ENCODE data around the gene PAQR5.
"Not testable (repeated sequence)": the region's sequence is repeated elsewhere in the genome, so short reads cannot be mapped to it uniquely, and the experiment has no call there.

Gene PAQR5

DNA sequence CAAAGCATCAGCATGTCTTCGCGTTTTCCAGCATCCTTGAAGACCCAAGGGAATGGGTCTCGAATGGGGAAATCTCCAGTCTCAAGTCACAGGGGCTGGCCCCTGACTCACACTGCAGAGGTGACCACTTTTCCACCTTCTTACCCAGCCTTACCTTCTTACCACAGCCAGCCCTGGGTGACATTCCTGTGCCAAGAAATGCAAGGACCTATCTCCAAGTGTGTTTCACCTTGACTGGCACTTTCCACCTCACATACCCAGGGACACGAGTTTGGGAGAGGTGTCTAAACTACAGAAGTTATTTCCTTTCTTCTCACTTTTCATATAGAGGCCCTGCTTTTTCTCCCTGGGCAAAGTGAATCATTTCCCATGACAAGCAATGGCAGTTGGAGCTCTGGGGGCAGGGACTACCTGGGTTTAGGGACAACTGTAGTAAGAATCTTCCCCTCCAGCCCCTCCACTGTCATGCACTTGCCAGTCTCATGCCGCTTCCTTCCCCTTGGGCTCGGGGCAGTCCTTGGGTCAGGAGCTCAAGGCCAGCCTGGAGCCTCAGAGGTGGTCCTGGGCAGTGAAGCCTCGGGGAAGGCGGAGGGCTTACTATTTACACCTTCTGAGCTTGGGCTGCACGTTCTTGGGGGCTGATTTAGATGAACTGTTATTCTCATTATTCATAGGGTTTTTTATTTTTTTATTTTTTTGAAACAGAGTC lies 16.8 kb downstream of the PAQR5 start:
- no peak for DNase-seq

DNA sequence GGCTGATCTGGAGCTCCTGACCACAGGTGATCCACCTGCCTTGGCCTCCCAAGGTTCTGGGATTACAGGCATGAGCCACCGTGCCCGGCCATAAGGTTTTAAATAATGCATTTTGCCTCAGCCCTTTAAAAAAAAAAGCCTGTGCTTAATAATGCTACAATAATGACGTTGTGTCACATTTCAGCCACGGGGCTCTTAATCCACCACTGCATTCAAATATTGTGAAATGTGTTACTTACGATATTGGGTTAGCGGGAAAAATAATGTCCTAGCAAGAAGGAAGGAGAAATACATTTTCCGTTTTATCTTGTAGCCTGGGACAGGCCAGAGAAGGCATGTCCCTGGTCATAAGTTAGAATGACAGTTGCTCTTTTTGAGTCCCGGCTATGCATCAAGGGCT lies 17.6 kb downstream of the PAQR5 start:
- no peak for DNase-seq

DNA sequence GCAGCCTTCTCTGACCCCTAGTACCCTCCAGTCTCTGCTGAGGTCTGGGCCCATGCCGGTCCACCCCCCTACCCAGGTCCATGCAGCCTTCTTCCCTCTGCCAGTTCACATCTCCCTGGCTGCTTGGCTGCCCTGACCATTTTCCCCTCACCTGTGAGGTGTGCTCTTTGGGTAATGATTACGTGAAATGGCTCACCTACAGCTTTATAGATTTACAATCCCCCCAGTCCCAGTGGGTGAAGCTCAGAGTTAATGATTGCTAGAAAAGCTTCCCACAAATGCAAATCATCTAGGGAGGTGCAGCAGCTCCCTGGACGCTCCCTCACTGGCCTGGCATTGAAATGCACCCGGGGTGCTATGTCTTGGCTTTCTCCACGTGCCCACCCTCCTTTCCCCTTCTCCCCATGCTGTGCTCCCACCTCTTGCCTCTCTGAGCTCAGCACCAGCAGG lies 18.7 kb downstream of the PAQR5 start:
- DNase-seq, result no peak

DNA sequence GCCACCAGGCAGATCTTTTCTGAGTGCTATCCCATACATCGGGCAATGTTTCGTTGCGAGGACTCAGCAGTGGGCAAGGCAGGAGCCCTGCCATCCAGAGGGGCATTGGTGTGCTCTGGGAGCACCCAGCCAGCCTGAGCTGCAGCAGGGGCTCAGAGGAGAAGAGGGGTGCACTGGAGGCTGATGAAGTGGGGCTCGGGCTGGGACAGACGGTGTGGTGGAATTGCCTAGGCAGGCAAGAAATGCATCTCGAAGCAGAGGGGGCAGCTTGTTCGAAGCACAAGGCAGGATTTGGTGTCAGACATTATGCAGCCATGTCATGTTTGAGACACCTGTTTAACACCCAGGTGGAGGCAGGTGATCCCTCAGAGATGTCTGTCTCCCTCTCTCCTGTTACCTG lies 19.3 kb downstream of the PAQR5 start:
- DNase-seq, result no peak

DNA sequence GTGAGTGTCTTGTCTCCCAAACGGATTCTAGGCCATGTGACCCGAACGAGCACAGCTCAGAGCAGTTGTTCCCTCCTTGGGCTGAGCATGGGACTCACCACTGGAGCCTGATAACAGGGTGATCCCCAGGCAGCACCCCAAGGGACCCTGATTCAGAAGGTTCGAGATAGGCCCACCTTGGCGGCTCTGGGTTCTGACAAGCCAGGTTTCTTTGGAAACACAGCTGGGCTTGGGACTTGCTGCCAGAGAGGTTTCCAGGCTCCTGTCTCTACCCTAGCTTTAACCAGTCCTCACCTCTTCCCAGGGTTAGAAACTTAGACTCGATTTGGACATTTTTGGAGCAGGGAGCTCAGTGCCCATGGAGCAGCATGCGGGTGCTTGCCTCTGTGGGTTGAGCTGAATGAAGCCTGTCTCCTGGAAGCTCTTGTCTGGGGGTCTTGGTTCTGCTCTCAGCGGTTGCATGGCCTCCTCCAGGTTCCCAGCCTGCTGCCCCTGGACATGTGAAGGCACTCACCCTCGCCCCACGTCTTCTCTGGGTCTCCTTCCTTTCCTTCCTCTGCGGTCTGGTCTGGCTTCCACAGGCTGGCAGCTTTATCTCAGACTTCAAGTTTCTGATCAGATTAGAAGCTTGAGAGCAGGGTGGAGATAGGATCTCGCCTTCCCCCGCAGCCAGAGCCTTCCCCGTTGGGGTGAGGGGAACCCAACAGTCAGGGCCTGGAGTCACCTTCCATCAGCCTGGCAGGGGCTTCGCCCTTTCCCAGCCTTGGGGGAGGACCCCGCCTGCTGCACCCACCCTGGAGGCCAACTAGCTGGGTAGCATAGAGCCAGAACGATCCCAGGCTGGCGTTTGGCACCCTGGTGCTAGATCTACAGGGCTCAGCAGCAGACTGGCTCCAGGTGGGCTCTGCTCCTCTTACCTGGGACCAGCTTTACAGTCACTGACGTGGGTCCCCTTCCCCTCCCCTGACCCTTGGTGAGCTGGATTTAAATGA lies 21.0 kb downstream of the PAQR5 start:
- no peak for DNase-seq

DNA sequence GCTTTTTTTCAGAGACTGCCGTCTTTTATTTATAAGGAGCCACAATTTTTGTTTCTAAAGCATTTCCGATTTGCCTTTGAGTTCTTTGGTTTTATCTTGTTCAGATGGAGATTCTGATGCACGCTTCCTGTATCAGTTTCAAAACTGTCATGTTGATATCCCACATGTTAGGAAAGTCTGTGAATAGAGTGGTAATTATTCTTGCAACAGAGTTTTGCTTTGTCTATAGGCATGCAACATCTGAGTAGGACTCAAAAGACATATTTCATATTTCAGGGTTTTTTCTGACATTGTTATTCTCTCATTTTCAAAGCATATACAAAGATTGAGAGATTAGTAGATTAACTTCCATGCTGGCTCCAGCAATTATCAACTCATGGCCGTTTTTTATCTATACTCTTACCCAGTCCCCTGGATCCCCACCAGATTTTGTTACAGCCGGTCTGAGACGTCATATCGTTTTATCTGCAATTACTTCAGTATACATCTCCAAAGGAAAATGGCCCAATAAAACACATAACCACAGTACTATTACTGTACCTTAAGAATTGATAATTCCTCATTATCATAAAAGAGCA lies 22.4 kb downstream of the PAQR5 start:
- DNase-seq, result no peak

DNA sequence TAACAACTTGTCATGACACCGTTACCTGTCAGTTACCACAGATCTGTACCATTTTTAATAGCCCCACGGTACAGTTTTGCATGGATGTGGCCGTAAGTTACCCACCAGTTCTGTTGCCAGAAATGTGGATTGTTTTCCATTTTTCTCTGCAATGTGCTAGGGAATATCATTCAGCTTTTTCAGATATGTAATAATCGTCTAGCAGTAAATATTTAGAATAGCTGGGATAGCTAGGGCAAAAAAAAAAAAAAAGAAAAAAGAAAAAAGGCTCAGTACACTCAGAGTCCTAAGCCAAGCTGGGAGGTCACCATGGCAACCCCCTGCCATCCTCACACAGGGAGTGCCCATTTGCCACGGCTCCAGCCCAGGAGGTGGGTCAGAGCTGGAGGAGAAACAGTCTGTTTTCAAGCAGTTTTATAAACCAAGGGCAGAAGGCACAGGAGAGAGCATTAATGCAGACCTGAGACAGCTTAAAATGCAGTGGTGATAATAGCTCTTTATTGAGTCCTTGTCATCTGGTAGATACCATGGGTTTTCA lies 25.2 kb downstream of the PAQR5 start:
- peak in 11 of 51 donors; percentile 2 to 51 (median 21) for DNase-seq

DNA sequence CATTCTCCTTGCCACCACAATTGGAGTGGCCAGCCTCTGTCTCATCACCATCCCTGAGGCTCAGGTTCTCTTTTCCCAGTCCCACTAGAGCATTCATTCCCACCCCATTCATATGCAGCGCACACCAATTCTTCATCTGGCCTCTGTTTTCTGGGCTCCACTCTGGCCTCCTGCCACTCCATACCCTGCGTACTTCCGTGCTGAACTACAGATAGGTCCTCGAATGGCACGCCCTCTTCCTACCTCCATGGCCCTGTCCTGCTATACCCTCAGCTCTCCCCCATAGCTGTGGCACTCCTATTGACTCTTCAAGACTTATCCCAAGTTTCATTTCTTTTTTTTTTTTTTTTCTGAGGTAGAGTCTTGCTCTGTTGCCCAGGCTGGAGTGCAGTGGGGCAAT lies 25.9 kb downstream of the PAQR5 start:
- DNase-seq, result no peak

DNA sequence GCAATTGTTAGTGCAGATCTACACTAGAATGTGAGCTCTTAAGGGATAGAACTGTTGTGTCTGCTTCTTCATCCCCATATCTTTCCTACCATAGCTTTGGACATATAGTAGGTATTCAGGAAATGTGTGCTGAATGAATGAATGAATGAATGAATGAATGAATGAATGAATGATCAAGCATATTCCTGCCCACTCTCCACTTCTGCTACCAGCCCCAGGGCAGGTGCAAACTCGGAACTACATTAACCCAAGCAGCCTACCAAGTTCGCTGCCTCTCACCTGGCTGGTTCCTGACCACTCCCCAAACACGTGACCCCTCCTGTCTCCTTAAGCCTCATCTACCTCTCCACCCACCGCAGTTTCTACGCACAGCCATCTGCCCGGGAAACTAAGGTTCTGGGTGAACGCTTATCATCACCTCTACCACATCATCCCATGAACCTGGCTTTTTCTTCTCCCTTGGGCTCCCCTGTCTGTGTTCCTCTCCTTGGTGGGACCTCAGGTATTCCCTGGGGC lies 26.8 kb downstream of the PAQR5 start:
- no peak for DNase-seq

DNA sequence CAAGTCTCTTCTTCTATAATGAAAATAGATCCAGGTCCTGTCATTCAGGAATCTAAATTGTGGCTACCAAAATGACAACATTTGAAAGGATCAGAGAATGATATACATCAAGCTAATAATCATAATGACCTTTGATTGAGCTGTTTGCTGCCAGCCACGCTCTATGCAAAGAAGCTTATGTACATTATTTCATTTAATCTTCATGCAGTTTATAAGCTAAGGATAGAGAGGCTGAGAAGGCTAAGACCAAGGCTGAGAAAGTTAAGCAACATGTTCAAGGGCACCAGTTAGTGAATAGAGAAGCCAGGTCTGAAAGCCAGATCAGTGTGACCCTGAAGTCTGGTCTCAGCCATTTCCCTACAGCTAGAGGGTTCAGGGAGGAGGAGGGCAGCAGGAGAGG lies 29.4 kb downstream of the PAQR5 start:
- no peak for DNase-seq

DNA sequence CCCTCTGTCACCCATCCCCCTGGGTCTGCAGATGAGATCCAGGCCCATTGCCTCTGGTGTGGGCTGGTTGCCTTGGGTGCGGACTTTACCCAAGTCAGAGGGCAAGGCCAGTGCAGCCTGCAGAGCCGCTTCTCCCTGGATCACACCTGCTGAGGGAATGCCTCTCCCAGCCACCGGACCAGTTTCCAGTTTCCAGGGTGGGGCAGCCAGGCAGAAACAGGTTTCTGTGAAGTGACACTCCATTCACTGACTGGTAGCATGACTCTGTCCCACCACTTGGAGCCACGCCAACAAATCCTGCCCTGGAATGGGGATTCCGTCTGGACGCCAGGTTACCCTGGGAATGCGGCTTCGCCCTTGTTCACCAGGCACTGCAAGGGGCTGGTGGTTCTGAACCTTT lies 30.0 kb downstream of the PAQR5 start:
- DNase-seq, result no peak

DNA sequence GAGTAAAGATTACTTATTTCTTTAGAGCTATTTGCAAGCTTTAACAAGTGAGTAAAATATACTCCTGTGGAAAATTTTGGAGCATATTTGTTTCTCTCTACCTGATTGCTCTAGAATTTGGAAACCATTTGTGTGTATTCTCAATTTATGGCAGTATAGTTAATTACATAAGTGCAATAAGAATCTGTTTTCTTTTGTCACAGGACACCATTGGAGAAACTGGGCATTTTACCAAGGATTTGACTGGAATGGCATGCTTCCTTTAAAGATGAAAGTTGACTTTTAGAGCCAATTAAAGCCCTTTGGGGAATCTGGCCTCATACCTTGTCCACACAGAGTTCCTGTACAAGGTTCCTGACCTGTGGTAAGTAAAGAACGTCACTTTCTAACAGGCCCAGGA lies 38.4 kb downstream of the PAQR5 start:
- DNase-seq, result no peak

DNA sequence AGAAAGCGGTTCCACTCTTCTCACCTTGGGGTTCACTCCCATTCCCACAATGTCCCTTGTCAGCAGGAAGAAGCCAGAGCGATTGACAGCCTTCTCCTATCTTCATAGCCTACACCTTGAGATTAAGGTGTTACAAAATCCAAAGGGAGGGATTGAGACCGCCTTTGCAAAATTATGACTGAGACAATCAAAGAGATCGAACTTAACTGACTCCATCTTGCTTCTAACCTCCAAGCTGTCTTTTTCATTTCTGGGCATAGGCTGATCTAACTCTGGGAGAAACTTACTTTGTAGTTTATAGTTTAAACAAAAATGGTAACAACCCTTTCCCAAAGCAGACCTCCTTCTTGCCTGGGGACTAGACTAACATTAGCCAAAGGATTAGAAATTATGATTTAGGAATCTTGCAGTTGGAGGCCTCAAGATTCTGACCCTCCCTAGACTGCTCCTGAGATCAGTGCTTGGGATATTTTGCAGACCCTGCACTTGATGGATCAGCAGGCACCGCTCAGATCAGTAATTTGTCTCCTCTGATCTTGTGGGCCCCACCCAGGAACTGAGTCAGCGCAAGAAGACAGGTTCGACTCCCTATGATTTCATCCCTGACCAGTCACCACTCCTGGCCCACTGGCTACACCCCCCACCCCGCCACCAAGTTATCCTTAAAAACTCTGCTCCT lies 40.0 kb downstream of the PAQR5 start:
- DNase-seq, result no peak

DNA sequence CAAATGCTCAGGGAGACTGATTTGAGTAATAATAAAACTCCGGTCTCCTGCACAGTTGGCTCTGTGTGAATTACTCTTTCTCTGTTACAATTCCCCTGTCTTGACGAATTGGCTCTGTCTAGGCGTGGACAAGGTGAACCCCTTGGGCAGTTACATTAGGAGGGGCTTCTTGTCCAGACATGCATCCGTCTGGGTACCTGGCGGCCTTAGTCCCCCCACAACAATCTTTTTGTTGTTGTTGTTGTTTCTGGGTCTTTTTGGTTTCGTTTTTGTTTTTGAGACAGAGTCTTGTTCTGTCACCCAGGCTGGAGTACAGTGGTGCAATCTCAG lies 40.5 kb downstream of the PAQR5 start:
- DNase-seq, result not testable (repeated sequence)

DNA sequence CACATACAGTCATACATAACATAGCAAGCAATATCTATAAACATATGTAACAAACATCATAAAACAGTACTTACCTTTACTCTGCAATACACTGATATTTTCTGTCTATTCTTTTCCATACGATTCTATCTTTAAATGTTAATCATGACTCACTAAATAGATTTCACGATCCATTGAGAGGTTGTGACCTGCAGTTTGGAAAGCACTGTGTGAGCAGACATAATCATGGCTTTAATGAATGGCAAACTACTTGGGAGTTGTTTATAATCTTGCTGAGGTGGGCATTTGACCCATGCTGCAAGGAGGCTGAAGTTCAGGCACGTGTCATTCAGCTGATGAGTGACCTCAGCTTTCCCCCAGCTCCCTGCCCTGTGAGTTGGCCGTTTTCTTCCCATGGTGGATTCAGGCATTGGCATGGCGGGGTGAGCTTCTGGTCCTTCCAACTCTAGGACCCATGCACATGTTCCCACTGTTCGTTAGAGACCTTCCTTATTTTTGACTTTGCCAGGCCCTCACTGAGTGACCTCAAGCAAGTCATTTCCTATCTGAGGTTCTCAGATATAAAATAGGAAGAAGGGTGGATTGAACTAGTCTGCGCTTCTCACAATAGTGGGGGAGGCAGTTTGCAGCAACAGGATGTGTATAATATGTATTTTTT lies 41.7 kb downstream of the PAQR5 start:
- no peak for DNase-seq

DNA sequence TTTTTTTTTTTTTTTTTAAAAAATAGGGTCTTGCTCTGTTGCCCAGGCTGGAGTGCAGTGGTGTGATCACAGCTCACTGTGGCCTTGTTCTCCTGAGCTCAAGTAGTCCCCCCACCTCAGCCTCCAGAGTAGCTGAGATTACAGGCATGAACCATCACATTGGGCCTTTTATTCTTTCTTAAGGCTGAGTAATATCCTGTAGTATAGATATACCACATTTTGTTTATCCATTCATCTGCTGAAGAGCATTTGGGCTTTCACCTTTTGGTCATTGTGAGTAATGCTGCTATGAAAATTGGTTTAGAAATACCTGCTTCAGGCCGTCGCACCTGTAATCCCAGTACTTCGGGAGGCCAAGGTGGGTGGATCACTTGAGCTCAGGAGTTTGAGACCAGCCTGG lies 42.6 kb downstream of the PAQR5 start:
- DNase-seq, result no peak

DNA sequence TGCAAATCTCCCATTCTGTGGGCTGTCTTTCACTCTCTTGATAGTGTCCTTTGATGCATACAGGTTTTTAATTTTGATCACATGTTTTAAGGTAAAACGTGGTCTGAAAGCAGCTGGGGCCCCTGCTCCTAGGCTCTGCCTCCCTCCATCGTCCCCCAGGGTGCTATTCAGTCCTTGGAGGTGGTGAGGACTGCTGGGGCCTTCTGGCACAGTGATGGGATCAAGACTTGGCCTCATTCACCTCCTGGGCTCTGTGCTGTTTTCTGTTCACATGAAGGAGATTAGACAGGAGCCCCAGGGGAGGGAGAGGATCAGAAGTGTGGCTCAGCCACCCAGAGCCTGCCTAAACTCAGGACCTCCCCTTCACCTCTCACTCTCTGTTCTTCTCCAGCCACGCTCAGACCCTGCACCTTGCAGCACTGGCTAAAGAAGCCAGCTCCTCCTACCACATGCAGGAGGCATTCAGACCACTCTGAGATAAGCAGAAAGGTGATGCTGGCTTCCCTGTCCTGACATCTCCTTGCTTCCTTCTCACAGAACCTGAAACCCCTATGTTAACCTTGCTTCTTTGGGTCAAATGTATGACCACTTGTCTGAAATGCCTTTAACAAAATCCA lies 43.9 kb downstream of the PAQR5 start:
- DNase-seq, result no peak

DNA sequence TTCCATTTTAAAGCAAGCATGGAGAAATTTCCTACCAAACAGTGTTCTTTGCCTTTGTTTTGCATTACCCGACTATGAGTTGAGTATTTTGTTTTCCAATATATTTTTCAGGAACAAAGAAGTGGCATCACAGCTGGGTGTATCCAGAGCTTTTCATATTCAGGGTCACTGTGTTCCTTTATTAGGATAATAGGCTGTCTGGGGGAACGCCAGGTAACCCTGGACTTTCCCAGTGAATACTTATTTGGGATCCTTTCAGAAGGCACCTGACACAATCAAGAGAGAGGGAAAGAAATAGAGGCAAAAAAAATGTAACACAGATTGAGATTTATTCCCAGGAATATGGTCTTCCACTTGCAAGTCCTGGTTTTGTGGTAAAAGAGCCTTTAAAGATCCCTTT lies 44.4 kb downstream of the PAQR5 start:
- no peak for DNase-seq

DNA sequence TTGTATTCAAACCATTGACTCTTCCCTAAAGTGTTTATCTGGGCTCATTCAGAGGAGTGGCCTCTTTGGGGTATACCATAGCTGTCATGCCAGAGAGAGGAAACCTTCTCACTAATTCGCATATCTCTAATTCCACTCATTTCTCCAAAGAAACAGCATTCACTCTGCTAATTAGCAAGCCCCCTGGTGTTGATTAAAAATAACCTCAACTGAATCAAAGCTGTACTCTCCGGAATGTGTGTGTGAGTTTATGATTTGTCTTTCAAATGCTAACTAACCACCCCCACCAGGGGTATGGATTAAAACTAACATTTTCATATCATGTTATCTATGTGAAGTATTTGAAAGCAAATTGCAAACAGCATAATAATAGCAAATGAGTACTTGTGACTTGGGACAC lies 45.5 kb downstream of the PAQR5 start:
- DNase-seq, result no peak

DNA sequence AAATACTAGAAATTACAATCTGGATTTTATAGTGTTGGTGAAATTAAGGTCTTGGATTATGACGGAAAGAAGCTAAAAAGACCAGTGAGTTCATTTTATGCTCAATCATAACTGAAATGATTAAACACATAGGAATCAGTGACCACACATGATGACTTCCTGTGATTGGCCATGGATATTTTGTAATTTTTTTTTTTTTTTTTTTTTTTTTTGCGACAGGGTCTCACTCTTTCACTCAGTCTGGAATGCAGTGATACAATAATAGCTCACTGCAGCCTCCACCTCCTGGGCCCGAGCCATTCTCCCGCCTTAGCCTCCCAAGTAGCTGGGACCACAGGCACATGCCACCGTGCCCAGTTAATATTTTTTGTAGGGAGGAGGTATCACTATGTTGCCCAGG lies 47.4 kb downstream of the PAQR5 start:
- DNase-seq, result no peak

Measured in hypothalamus (tissue), 51 donors.